CD4-positive, alpha-beta T cell treated with Interleukin-6 at 100 ng/mL for 8 hours (primary cell): ENCODE data around the gene GFER.
"Not testable (repeated sequence)": the region's sequence is repeated elsewhere in the genome, so short reads cannot be mapped to it uniquely, and the experiment has no call there.

Experiments used
- DNase-seq: peaks from one replicate; pipeline ENCODE4 v3.0.0-alpha.2; 2020; ENCODE audit warnings: mixed read lengths, low spot score

GFER gene

GRCh38 chr16:2005646-2006045 is 21.7 kb downstream of the GFER start:
- no peak for DNase-seq

GRCh38 chr16:2006317-2006716 is 22.3 kb downstream of the GFER start:
- DNase-seq = no peak

- no peak for DNase-seq
Measured at GRCh38 chr16:2007081-2007836, 23.3 kb downstream of the GFER start.

- no peak for DNase-seq
Measured at GRCh38 chr16:2008009-2008526, 24.1 kb downstream of the GFER start.

- DNase-seq = no peak
Measured at GRCh38 chr16:2008631-2009163, 24.7 kb downstream of the GFER start.

GRCh38 chr16:2009164-2009711 is 25.2 kb downstream of the GFER start:
- no peak for DNase-seq

GRCh38 chr16:2009791-2010510 is 26.0 kb downstream of the GFER start, which contains the start of gene ZNF598:
Gene ZNF598 (minus strand): TSS chr16:2009821.
- peak; percentile 68 for DNase-seq

GRCh38 chr16:2011726-2012125 is 27.7 kb downstream of the GFER start:
- not testable (repeated sequence) for DNase-seq

GRCh38 chr16:2013527-2013926 is 29.5 kb downstream of the GFER start:
- no peak for DNase-seq

- DNase-seq = no peak
Measured at GRCh38 chr16:2015117-2015946, 31.3 kb downstream of the GFER start.

- DNase-seq = no peak
Measured at GRCh38 chr16:2015947-2016208, 31.9 kb downstream of the GFER start.

- DNase-seq = no peak
Measured at GRCh38 chr16:2016407-2016922, 32.5 kb downstream of the GFER start.

- DNase-seq = no peak
Measured at GRCh38 chr16:2019518-2019920, 35.5 kb downstream of the GFER start, which contains the start of gene NPW. Gene NPW (plus strand): TSS chr16:2019785.

GRCh38 chr16:2019921-2020831 is 36.2 kb downstream of the GFER start:
- no peak for DNase-seq

- no peak for DNase-seq
Measured at GRCh38 chr16:2022723-2023091, 38.7 kb downstream of the GFER start.

- DNase-seq = peak; percentile 94
Measured at GRCh38 chr16:2023092-2024031, 39.4 kb downstream of the GFER start.

- no peak for DNase-seq
Measured at GRCh38 chr16:2024032-2024420, 40.0 kb downstream of the GFER start.

- DNase-seq = no peak
Measured at GRCh38 chr16:2025251-2025650, 41.3 kb downstream of the GFER start.

GRCh38 chr16:2025878-2026460 is 42.0 kb downstream of the GFER start:
- no peak for DNase-seq
